DMS79 treated with DMSO at 0.1 percent for 48 hours (cell line): Measurements from ENCODE around the gene PHKA1.
"Not testable (repeated sequence)": the region's sequence is repeated elsewhere in the genome, so short reads cannot be mapped to it uniquely, and the experiment has no call there.

Experiments
- DNase-seq: peaks from one replicate; lab custom pipeline; 2025; lab: John Stamatoyannopoulos, UW

The PHKA1 gene

GRCh38 chrX:72572248-72573157 is 141.6 kb downstream of the PHKA1 start, which contains the start of gene HDAC8:
Gene HDAC8, minus strand, starts transcription at chrX:72572843. Its CDS starts 82 bp downstream, at chrX:72572761.
- peak; percentile 78 for DNase-seq

- DNase-seq = no peak
These were observed 144.3 kb downstream of the PHKA1 start for GRCh38 chrX:72569786-72570185.

DNA sequence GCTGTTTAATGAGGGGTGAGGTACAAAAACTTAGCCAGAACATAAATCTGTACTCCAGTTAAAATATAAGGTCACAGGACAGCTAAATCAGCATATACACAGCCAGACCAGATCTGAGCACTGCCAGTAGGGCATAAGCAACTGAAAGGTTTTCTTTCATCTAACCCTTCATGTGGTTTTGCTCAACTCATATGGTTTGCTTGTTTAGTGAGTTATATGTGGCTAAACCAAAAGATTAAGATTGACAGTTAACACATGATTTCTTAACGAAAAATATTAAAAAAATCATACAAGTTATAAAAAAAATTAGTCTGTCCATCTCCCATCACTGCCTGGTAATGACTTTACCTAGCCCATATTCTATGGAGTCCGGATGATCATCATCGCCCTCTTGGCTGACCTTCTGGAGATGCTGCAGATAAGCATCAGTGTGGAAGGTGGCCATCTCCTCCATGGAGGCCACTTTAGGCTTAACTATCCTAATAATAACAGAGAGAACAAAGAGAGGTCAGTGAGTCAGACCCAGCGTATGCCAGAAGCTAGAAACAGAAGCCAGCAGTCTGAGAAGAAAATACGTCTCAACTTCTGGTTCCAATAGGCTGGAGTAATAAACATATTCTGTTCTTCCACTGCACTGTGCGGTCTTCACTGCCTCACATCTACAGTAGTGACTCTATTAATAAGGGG is 145.6 kb downstream of the PHKA1 start:
- no peak for DNase-seq

DNA sequence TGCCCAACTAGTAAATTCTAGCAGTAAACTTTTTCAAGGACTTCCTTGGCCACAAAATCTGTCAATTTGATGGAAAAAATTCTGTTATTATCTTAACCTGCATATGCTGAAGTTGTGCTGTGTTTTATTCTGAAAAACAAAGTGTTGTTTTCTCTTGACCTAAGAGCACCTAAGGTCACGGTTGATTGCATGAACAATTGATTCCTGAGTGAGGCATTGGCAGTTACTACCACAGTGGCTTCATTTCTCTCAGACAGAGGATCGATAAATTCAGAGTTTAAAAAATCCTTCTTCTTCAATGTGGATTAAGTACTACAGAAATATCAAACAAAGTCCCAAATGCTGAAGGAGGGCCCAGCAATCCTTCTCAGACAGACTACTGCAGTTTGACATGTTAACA is 147.7 kb downstream of the PHKA1 start:
- DNase-seq = no peak

GRCh38 chrX:72559655-72560054 is 154.5 kb downstream of the PHKA1 start:
- not testable (repeated sequence) for DNase-seq

- DNase-seq = peak; percentile 28
These were observed 159.5 kb downstream of the PHKA1 start for GRCh38 chrX:72554448-72555140.

GRCh38 chrX:72552443-72552842 is 161.7 kb downstream of the PHKA1 start:
- DNase-seq = not testable (repeated sequence)

DNA sequence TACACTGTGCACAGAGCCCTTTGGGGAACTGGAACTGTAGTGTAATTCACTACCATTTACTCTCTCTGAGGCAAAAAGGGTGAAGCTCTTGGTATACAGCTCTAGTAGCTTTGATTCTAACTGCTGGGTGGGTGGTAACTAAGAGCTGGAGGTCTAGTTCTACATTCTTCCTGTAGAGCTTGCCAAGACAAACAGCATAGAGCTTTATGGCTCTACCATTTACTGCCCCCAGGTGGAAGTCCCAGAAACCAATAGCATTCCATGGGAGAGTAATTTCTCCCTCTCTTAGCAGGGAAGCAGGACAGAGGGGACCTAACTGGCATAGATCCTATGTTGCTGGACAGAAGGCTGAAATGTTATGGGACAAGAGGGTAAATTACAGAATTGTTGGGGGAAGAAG is 168.1 kb downstream of the PHKA1 start:
- no peak for DNase-seq

- no peak for DNase-seq
These were observed 173.8 kb downstream of the PHKA1 start for GRCh38 chrX:72540318-72540717.

GRCh38 chrX:72539822-72540221 is 174.3 kb downstream of the PHKA1 start:
- no peak for DNase-seq

GRCh38 chrX:72536542-72536941 is 177.6 kb downstream of the PHKA1 start:
- DNase-seq = peak; percentile 63

- no peak for DNase-seq
These were observed 181.7 kb downstream of the PHKA1 start for GRCh38 chrX:72532366-72532765.
